Fibroblast of lung (primary cell): ENCODE data around the gene HECTD1. TPM values are rescaled to one million over a fixed set of nuclear protein-coding genes. Genes with fewer than 3 reads are reported as not detected.
A peak's percentile ranks its signal among the peaks of the same experiment; 100 is the strongest.

Experiments used
- DNase-seq, 2 donors: peaks; one replicate each; pipeline versions ENCODE4 v3.0.0 to v3.0.0-alpha.2; 2010; ENCODE audit warnings: low read depth in 2 of 2
- H2AFZ ChIP-seq: 2 replicates; pipeline ENCODE4 v1.5.1; 2012; ENCODE audit warnings: low read length, control low read depth, inconsistent platforms
- H3K27ac ChIP-seq: 2 replicates; pipeline ENCODE4 v1.5.1; 2011; ENCODE audit warnings: low read length, control low read depth; ENCODE audit not compliant: insufficient read depth
- H3K27me3 ChIP-seq: 2 replicates; pipeline ENCODE4 v1.5.1; 2011; ENCODE audit warnings: mild to moderate bottlenecking, low read length; ENCODE audit not compliant: control insufficient read depth, insufficient read depth
- H3K36me3 ChIP-seq: 2 replicates; pipeline ENCODE4 v1.5.1; 2011; ENCODE audit warnings: low read length; ENCODE audit not compliant: control insufficient read depth, insufficient read depth
- H3K4me1 ChIP-seq: 2 replicates; pipeline ENCODE4 v1.5.1; 2011; ENCODE audit warnings: low read length; ENCODE audit not compliant: control insufficient read depth, insufficient read depth; ENCODE audit errors: extremely low read depth
- H3K4me2 ChIP-seq: 2 replicates; pipeline ENCODE4 v1.5.1; 2011; ENCODE audit warnings: low read length, control low read depth; ENCODE audit not compliant: insufficient read depth; ENCODE audit errors: extremely low read depth
- H3K4me3 ChIP-seq, 4 experiments: fragments of 200-600 bp in 1 of 4; sonication (generic) in 1 of 4; replicated peaks in 1 of 4; 2 replicates each; pipeline ENCODE4 v1.5.1; 2011 to 2016; ENCODE audit warnings: low read length in 4 of 4, low read depth in 3 of 4, mild to moderate bottlenecking in 3 of 4, control low read depth in 2 of 4, inconsistent platforms in 1 of 4, mixed read lengths in 1 of 4; ENCODE audit not compliant: insufficient read depth in 1 of 4; ENCODE audit errors: control extremely low read depth in 1 of 4
- H3K79me2 ChIP-seq: 2 replicates; pipeline ENCODE4 v1.5.1; 2012; ENCODE audit warnings: mild to moderate bottlenecking, low read length, inconsistent platforms; ENCODE audit not compliant: control insufficient read depth, insufficient read depth
- H3K9ac ChIP-seq: 2 replicates; pipeline ENCODE4 v1.5.1; 2011; ENCODE audit warnings: mild to moderate bottlenecking, low read length, control low read depth; ENCODE audit not compliant: insufficient read depth
- H3K9me3 ChIP-seq: 2 replicates; pipeline ENCODE4 v1.5.1; 2012; ENCODE audit warnings: low read depth, low read length; ENCODE audit not compliant: control insufficient read depth, insufficient read depth
- H4K20me1 ChIP-seq: 2 replicates; pipeline ENCODE4 v1.5.1; 2011; ENCODE audit warnings: low read length; ENCODE audit not compliant: control insufficient read depth, insufficient read depth; ENCODE audit errors: extremely low read depth
- CTCF ChIP-seq, 2 donors: IDR thresholded peaks in 1 of 2; conservative IDR thresholded peaks in 1 of 2; 1 replicate in 1 of 2; 2 replicates in 1 of 2; pipeline ENCODE4 v1.5.1; 2011 to 2012; ENCODE audit warnings: low read length in 2 of 2, control low read depth in 1 of 2, inconsistent platforms in 1 of 2, low read depth in 1 of 2, mild to moderate bottlenecking in 1 of 2
- EZH2 ChIP-seq: IDR thresholded peaks from 2 replicates; pipeline ENCODE4 v1.5.1; 2012; ENCODE audit warnings: low read length, control low read depth, mild to moderate bottlenecking; ENCODE audit errors: missing control alignments
- polyA plus RNA-seq, 2 donors: library from polyadenylated mRNA; depleted of rRNA in 1 of 2; stranded (reverse) in 1 of 2; unstranded in 1 of 2; fragments of >200 nt; gene quantifications; 2 replicates each; pipeline ENCODE4 v1.2.1, GENCODE V29; 2011 to 2012; ENCODE audit warnings: missing spikeins in 1 of 2
- total RNA-seq: library from RNA; depleted of rRNA; stranded (reverse); fragments of >200 nt; gene quantifications from 2 replicates; pipeline ENCODE4 v1.2.1, GENCODE V29; 2014

The HECTD1 gene
- total and polyA plus RNA-seq, 2 donors (not counting 1 experiment from before 2014, with no cell fraction given), result 135 to 534 TPM

DNA sequence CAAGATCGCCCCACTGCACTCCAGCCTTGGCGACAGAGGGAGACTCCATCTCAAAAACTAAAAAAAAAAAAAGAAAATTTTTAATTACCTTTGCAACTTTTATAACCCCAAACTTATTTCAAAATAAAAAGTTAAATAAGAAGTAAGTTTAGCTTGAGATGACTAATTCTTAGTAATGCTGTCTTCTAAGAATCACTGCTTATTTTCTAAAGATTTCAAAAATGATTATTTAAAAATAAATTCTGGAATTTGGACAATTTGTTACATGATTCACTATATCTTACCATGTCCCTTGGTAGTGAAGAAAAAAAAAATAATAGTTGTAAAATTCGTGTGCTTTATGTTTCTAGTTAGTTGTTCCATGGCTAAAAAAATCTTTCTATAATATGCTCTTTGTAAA lies 11.6 kb upstream of the HECTD1 start:
- TF ChIP-seq CTCF (conservative IDR thresholded peaks at IDR 0.05 in 1 of 2, IDR thresholded peaks at IDR 0.05 in 1 of 2; ENCODE audit: low read depth in 1 of 2, low read length in 2 of 2), result no peak
- TF ChIP-seq EZH2, result no peak
- no peaks in the 10 kb centered on the region for H3K4me1 ChIP-seq
- H3K9me3 ChIP-seq, result no peaks in the 10 kb centered on the region
- H3K9ac ChIP-seq, result no peak overlapping the region
- no peaks in the 10 kb centered on the region for H4K20me1 ChIP-seq
- H3K4me3 ChIP-seq, result no peak overlapping the region
- peak overlapping the region; percentile 20 for H3K27ac ChIP-seq
- no peak overlapping the region for H2AFZ ChIP-seq
- peak in 1 of 2 donors; percentile 47 for DNase-seq
- peak overlapping the region; percentile 13 for H3K4me2 ChIP-seq
- no peaks in the 10 kb centered on the region for H3K79me2 ChIP-seq
- no peaks in the 10 kb centered on the region for H3K36me3 ChIP-seq
- no peaks in the 10 kb centered on the region for H3K27me3 ChIP-seq

- H3K9ac ChIP-seq, result no peak overlapping the region
- H3K9me3 ChIP-seq, result no peaks in the 10 kb centered on the region
- H3K4me1 ChIP-seq, result no peaks in the 10 kb centered on the region
- no peaks in the 10 kb centered on the region for H3K79me2 ChIP-seq
- H3K27me3 ChIP-seq, result no peaks in the 10 kb centered on the region
- no peak overlapping the region for H3K27ac ChIP-seq
- no peak overlapping the region for H3K4me2 ChIP-seq
- no peak overlapping the region for H2AFZ ChIP-seq
- TF ChIP-seq CTCF (conservative IDR thresholded peaks at IDR 0.05 in 1 of 2, IDR thresholded peaks at IDR 0.05 in 1 of 2; ENCODE audit: low read depth in 1 of 2, low read length in 2 of 2), result no peak
- TF ChIP-seq EZH2, result no peak
- H4K20me1 ChIP-seq, result no peaks in the 10 kb centered on the region
- no peak for DNase-seq
- no peaks in the 10 kb centered on the region for H3K36me3 ChIP-seq
- H3K4me3 ChIP-seq, result no peak overlapping the region
These were observed 8.8 kb upstream of the HECTD1 start for GRCh38 chr14:31216359-31216758.

- Histone ChIP-seq H3K9me3 (no peaks in the 10 kb centered on the region), H2AFZ (no peak overlapping the region), H3K4me2 (no peak overlapping the region), H3K27me3 (no peaks in the 10 kb centered on the region), H3K36me3 (no peaks in the 10 kb centered on the region), H3K9ac (no peak overlapping the region), H3K4me1 (peaks cover 6% of the 10 kb centered on the region), H3K4me3 (no peak overlapping the region), H3K79me2 (no peaks in the 10 kb centered on the region), H3K27ac (no peak overlapping the region), H4K20me1 (no peaks in the 10 kb centered on the region)
- no peak for DNase-seq
- TF ChIP-seq CTCF (conservative IDR thresholded peaks at IDR 0.05 in 1 of 2, IDR thresholded peaks at IDR 0.05 in 1 of 2; ENCODE audit: low read depth in 1 of 2, low read length in 2 of 2) (no peak), EZH2 (no peak)
These were observed 5.3 kb upstream of the HECTD1 start for GRCh38 chr14:31212893-31213292.
